VCaP (cell line): Measurements from ENCODE around the gene ALDH2.

Source experiments
- H3K27ac ChIP-seq: fragments of 450-650 bp; 2 replicates; pipeline ENCODE4 v1.5.1; 2017
- TF ChIP-seq, protein P1 (sequence below): fragments of 450-650 bp; conservative IDR thresholded peaks from 2 replicates; pipeline ENCODE4 v1.5.1; 2017; ENCODE audit warnings: mild to moderate bottlenecking, moderate library complexity

Gene ALDH2

DNA sequence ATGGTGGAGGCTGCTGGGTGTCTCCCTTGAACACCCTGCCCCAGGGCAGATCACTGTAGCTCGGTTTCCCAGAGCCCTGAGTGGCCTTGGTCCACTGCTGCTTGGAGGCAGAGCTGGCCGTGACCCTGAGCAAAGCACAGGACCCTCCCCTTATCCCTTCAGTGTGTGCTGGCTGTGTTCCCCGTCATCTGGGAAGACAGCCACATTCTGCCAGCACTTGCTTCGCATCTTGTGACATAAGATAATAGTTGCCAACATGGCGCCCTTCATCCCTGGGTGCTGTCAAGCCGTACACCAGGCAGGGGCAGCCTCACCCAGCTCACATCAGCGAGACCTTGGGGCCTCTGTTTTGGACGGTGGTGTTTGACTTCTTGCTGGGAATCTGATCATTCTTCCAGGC is 12.1 kb upstream of the ALDH2 start:
- no peak overlapping the region for H3K27ac ChIP-seq
- TF ChIP-seq, protein P1, sequence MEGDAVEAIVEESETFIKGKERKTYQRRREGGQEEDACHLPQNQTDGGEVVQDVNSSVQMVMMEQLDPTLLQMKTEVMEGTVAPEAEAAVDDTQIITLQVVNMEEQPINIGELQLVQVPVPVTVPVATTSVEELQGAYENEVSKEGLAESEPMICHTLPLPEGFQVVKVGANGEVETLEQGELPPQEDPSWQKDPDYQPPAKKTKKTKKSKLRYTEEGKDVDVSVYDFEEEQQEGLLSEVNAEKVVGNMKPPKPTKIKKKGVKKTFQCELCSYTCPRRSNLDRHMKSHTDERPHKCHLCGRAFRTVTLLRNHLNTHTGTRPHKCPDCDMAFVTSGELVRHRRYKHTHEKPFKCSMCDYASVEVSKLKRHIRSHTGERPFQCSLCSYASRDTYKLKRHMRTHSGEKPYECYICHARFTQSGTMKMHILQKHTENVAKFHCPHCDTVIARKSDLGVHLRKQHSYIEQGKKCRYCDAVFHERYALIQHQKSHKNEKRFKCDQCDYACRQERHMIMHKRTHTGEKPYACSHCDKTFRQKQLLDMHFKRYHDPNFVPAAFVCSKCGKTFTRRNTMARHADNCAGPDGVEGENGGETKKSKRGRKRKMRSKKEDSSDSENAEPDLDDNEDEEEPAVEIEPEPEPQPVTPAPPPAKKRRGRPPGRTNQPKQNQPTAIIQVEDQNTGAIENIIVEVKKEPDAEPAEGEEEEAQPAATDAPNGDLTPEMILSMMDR, result no peak

DNA sequence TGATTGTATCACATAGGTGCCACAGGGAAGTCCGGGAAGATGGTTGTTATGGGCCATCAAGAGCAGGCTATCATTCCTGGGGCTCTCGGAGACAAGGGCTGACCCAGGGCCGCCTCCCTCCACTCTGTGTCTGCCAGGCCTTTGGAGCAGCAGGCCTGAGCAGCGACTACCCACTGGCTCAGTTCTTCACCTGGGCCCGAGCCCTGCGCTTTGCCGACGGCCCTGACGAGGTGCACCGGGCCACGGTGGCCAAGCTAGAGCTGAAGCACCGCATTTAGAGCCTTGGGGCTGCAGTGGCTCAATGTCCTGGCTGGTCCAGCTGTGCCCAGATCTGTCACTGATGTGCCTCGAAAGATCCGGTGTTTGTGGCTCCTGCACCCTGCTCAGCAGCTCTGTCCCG is 10.5 kb upstream of the ALDH2 start:
- TF ChIP-seq, protein P1, result no peak

DNA sequence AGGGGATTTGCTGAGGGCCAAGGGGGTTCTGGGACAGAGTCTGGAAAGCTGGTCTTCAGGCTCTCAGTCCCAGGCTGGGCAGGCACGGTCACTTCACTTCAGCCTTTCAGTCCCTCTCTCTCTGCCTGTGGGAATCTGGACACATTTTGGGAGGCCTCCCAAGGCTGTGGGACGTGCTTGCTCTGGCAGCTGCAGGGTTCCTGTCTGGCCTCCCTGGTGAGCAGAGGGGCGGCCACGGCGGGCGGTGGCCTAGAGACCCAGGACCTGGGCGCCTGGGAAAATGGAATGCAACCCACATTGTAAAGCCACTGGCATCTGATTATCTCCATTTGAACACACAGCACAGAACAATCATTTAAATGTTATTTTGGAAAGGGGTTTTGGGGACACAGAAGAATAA is 10.1 kb upstream of the ALDH2 start:
- TF ChIP-seq, protein P1, result no peak
- H3K27ac ChIP-seq, result peak overlapping the region; percentile 77; the same call in 1 of the 2 replicates

More for the DNA sequence above, 10.5 kb upstream of the ALDH2 start:
- H3K27ac ChIP-seq, result no peak overlapping the region

DNA sequence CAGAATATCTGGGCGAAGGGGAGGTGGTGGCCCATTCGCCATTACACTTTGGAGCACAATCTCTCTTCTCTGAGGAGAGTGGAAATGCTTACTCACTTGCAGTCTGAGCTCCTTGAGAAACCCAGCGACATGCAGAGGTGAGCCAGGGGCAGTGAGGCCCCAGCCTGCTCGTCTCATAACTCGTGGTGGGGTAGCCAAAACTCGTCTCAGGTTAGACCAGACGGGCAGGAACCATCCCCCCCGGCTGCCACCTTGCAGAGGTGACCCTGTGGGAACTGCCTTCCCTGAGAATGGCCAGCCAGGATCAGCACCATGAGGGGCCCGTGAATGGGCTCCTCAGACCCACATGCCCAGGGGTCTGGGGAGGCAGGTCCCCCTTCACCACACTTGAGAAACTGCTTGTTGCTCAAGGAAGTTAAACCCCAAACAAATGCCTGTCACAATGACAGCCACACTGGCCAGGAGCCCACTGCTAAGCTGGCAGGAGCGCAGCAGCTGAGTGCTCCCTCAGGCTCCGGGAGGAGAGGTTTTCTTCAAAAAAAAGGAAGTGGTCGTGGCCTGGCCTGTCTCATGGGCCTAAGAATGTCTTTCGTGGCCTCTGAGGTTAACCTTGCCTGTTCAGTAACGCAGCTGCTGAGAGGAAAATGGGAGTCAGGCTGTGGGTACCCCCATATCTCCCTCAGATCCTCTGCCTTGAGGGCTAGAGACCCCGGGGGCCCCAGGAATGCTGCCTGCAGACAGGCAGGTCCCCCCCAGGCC is 9.2 kb upstream of the ALDH2 start:
- peak overlapping the region; percentile 77 for H3K27ac ChIP-seq
- TF ChIP-seq, protein P1, result no peak

DNA sequence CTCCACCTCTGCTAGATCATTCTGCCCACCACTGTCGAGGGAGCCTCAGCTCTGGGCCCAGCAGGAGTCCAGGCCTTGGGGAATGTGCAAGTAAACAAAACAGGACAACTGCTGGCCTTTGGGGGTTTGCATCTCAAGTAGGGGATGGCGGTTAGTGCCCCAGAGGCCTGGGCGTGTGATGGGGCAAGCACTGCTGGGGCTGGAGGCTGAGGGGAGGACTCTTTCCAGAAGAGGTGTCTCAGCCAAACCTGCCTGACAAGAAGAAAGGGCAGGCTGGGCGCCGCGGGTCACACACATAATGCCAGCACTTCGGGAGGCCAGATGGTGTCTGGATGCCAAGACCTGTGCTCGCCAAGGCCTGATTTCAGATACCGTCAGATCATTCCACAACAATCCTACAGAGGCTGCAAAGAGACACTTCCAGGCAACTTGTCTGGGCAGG is 8.6 kb upstream of the ALDH2 start:
- TF ChIP-seq, protein P1, result no peak
- H3K27ac ChIP-seq, result peak overlapping the region; percentile 77

DNA sequence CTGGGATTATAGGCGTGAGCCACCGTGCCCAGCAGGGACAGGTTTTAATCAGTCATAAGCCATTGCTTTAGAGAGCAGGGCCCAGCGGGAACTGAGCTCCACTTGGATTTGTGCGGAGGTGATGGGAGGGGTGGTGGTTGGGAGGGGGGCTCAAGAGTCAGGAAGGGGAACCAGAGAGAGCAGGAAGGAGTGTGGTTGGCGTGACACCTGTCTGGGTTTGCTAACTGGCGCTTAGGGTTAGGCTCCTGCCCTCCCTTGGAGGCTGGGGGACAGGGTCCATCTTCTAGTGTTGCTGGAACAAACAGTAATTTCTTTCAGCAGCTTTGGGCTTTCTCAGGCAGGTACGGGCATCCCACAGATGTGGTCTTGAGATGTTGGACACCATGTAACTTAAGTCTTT is 7.5 kb upstream of the ALDH2 start:
- TF ChIP-seq, protein P1, result no peak
- H3K27ac ChIP-seq, result peak overlapping the region; percentile 77

DNA sequence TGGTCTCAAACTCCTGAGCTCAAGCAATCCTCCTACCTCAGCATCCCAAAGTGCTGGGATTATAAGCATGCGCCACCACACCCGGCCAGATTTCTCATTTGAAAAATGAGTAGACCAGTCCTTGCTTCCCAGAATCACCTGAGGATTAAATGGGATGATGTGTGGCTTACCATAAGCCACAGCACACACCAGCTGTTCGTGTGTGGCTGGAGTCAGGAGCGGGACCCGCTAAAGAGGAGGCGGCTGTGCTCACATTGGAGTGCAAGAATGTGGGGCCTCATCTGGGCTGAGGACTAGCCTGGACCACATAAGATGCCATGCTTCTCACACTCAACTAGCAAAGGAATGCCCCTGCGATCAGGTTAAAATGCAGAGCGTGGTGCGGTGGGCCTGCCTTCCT is 6.7 kb upstream of the ALDH2 start:
- TF ChIP-seq, protein P1, result no peak
- H3K27ac ChIP-seq, result no peak overlapping the region
